HEK293 (cell line): ENCODE results near the gene MLLT11.

Source experiments
- CTCF ChIP-seq: fragments of 450-650 bp; formaldehyde crosslinking; IDR thresholded peaks from 2 replicates; pipeline ENCODE4 v1.5.1; 2016; ENCODE audit warnings: missing biosample characterization, missing genetic modification characterization
- GFI1B ChIP-seq: fragments of 450-650 bp; formaldehyde crosslinking; IDR thresholded peaks from 2 replicates; pipeline ENCODE4 v1.5.1; 2016; ENCODE audit warnings: missing biosample characterization, missing genetic modification characterization
- GLI2 ChIP-seq: fragments of 450-650 bp; formaldehyde crosslinking; IDR thresholded peaks from 2 replicates; pipeline ENCODE4; 2017; ENCODE audit warnings: missing biosample characterization, missing genetic modification characterization, low read depth, borderline replicate concordance
- IKZF3 ChIP-seq: fragments of 450-650 bp; IDR thresholded peaks from 2 replicates; pipeline ENCODE4 v1.5.0; 2018; ENCODE audit warnings: missing biosample characterization, mild to moderate bottlenecking, missing genetic modification characterization, moderate library complexity
- KLF10 ChIP-seq: fragments of 450-650 bp; IDR thresholded peaks from 2 replicates; pipeline ENCODE4 v1.5.1; 2018; ENCODE audit warnings: missing biosample characterization, mild to moderate bottlenecking, missing genetic modification characterization
- MYNN ChIP-seq: fragments of 450-650 bp; formaldehyde crosslinking; IDR thresholded peaks from 2 replicates; pipeline ENCODE4 v1.5.1; 2016; ENCODE audit warnings: missing biosample characterization, missing genetic modification characterization, borderline replicate concordance
- SCRT1 ChIP-seq: fragments of 450-650 bp; formaldehyde crosslinking; IDR thresholded peaks from 2 replicates; pipeline ENCODE4 v1.5.1; 2016; ENCODE audit warnings: missing biosample characterization, missing genetic modification characterization, borderline replicate concordance
- SP7 ChIP-seq: fragments of 450-650 bp; formaldehyde crosslinking; IDR thresholded peaks from 2 replicates; pipeline ENCODE4 v1.5.1; 2016; ENCODE audit warnings: missing biosample characterization, missing genetic modification characterization
- ZBTB10 ChIP-seq: fragments of 450-650 bp; formaldehyde crosslinking; IDR thresholded peaks from 2 replicates; pipeline ENCODE4 v1.5.1; 2016; ENCODE audit warnings: missing biosample characterization, missing genetic modification characterization
- ZBTB21 ChIP-seq: fragments of 450-650 bp; formaldehyde crosslinking; IDR thresholded peaks from 2 replicates; pipeline ENCODE4 v1.5.1; 2017; ENCODE audit warnings: missing biosample characterization, missing genetic modification characterization
- ZEB2 ChIP-seq: fragments of 450-650 bp; formaldehyde crosslinking; IDR thresholded peaks from 2 replicates; pipeline ENCODE4 v1.5.1; 2016; ENCODE audit warnings: missing biosample characterization, missing genetic modification characterization
- ZNF169 ChIP-seq: fragments of 450-650 bp; formaldehyde crosslinking; IDR thresholded peaks from 2 replicates; pipeline ENCODE4 v1.5.1; 2016; ENCODE audit warnings: missing biosample characterization, missing genetic modification characterization
- ZNF174 ChIP-seq: fragments of 450-650 bp; formaldehyde crosslinking; IDR thresholded peaks from 2 replicates; pipeline ENCODE4 v1.5.0; 2017; ENCODE audit warnings: missing biosample characterization, mild to moderate bottlenecking, missing genetic modification characterization
- ZNF18 ChIP-seq: fragments of 450-650 bp; formaldehyde crosslinking; IDR thresholded peaks from 2 replicates; pipeline ENCODE4 v1.5.1; 2016; ENCODE audit warnings: missing biosample characterization, missing genetic modification characterization
- ZNF248 ChIP-seq: fragments of 450-650 bp; formaldehyde crosslinking; IDR thresholded peaks from 2 replicates; pipeline ENCODE4 v1.5.1; 2017; ENCODE audit warnings: missing biosample characterization, missing genetic modification characterization
- ZNF391 ChIP-seq: fragments of 450-650 bp; formaldehyde crosslinking; IDR thresholded peaks from 2 replicates; pipeline ENCODE4 v1.5.1; 2016; ENCODE audit warnings: low read depth, missing biosample characterization, missing genetic modification characterization, borderline replicate concordance
- ZNF398 ChIP-seq: fragments of 450-650 bp; formaldehyde crosslinking; IDR thresholded peaks from 2 replicates; pipeline ENCODE4 v1.5.1; 2017; ENCODE audit warnings: missing biosample characterization, missing genetic modification characterization
- ZNF404 ChIP-seq: fragments of 450-650 bp; formaldehyde crosslinking; IDR thresholded peaks from 2 replicates; pipeline ENCODE4 v1.5.1; 2017; ENCODE audit warnings: missing biosample characterization, missing genetic modification characterization
- ZNF449 ChIP-seq: fragments of 450-650 bp; formaldehyde crosslinking; IDR thresholded peaks from 2 replicates; pipeline ENCODE4 v1.5.1; 2017; ENCODE audit warnings: missing biosample characterization, mild to moderate bottlenecking, missing genetic modification characterization, moderate library complexity
- ZNF514 ChIP-seq: fragments of 450-650 bp; formaldehyde crosslinking; IDR thresholded peaks from 2 replicates; pipeline ENCODE4 v1.5.1; 2016; ENCODE audit warnings: missing biosample characterization, missing genetic modification characterization
- ZNF518A ChIP-seq: fragments of 450-650 bp; formaldehyde crosslinking; conservative IDR thresholded peaks from 2 replicates; pipeline ENCODE4 v1.5.1; 2016; ENCODE audit warnings: low read depth, missing biosample characterization, missing genetic modification characterization
- ZNF600 ChIP-seq: fragments of 450-650 bp; formaldehyde crosslinking; IDR thresholded peaks from 2 replicates; pipeline ENCODE4 v1.5.1; 2016; ENCODE audit warnings: missing biosample characterization, missing genetic modification characterization
- ZNF654 ChIP-seq: fragments of 450-650 bp; formaldehyde crosslinking; IDR thresholded peaks from 2 replicates; pipeline ENCODE4 v1.5.1; 2016; ENCODE audit warnings: low read depth, missing biosample characterization, missing genetic modification characterization
- ZSCAN30 ChIP-seq: fragments of 450-650 bp; IDR thresholded peaks from 2 replicates; pipeline ENCODE4 v1.5.1; 2018; ENCODE audit warnings: missing biosample characterization, mild to moderate bottlenecking, missing genetic modification characterization, moderate library complexity

The MLLT11 gene

GRCh38 chr1:151070474-151071276 is 10.5 kb downstream of the MLLT11 start, which contains the start of gene GABPB2 (continued):
- TF ChIP-seq ZNF514 (tag by site-specific recombination) = no peak
- peak; percentile 96 for TF ChIP-seq ZEB2 (tag by site-specific recombination)
- peak; percentile 85 for TF ChIP-seq CTCF (tag by site-specific recombination)
- TF ChIP-seq ZNF404 (tag by site-specific recombination) = no peak
- peak; percentile 98 for TF ChIP-seq ZBTB21
- no peak for TF ChIP-seq ZNF174 (tag by site-specific recombination)
- peak; percentile 66; the same call in 1 of the 2 replicates for TF ChIP-seq ZNF449 (tag by site-specific recombination)
- peak; percentile 41 for TF ChIP-seq ZNF654 (tag by site-specific recombination)
- TF ChIP-seq ZNF18 (tag by site-specific recombination) = peak; percentile 70
- peak; percentile 66 for TF ChIP-seq ZNF518A (tag by site-specific recombination)
- no peak; the same call in 1 of the 2 replicates for TF ChIP-seq GLI2
- TF ChIP-seq ZBTB10 = peak; percentile 98
- peak; percentile 29; the same call in 1 of the 2 replicates for TF ChIP-seq SCRT1
- no peak for TF ChIP-seq ZNF248 (tag by site-specific recombination)
- peak; percentile 76 for TF ChIP-seq IKZF3 (tag by site-specific recombination)
- peak; percentile 72 for TF ChIP-seq MYNN
- TF ChIP-seq ZNF600 (tag by site-specific recombination) = peak; percentile 99
- peak; percentile 82; the same call in 1 of the 2 replicates for TF ChIP-seq GFI1B (tag by site-specific recombination)
- TF ChIP-seq ZNF391 (tag by site-specific recombination) = peak; percentile 99
- TF ChIP-seq ZSCAN30 (tag by site-specific recombination) = peak; percentile 95
- no peak for TF ChIP-seq ZNF169
- peak; percentile 96 for TF ChIP-seq ZNF398 (tag by site-specific recombination)
- peak; percentile 98 for TF ChIP-seq SP7 (tag by site-specific recombination)
- peak; percentile 82 for TF ChIP-seq KLF10 (tag by site-specific recombination)
